Tibial artery (tissue), 4 donors: ENCODE results near the gene BABAM2.

ENCODE experiments used
- DNase-seq, 2 donors: peaks; one replicate each; pipeline ENCODE4 v3.0.0-alpha.2; 2019
- H3K27ac ChIP-seq, 2 donors: fragments of 200-600 bp; sonication (generic) in 1 of 2; 1 replicate in 1 of 2; 2 replicates in 1 of 2; pipeline ENCODE4 v1.5.1; 2018 to 2019; ENCODE audit warnings: mild to moderate bottlenecking in 1 of 2
- H3K27me3 ChIP-seq, 2 donors: fragments of 200-600 bp; sonication (generic) in 1 of 2; one replicate each; pipeline versions ENCODE4 v1.5.1 to v1.6.0; 2016 to 2019
- H3K36me3 ChIP-seq, 3 donors: fragments of 200-600 bp; sonication (generic) in 2 of 3; one replicate each; pipeline ENCODE4 v1.5.1; 2016 to 2019; ENCODE audit warnings: mild to moderate bottlenecking in 2 of 3
- H3K4me1 ChIP-seq, 4 donors: fragments of 200-600 bp; sonication (generic) in 2 of 4; 1 replicate in 3 of 4; 2 replicates in 1 of 4; pipeline ENCODE4 v1.5.1; 2016 to 2019
- H3K4me3 ChIP-seq, 2 donors: fragments of 200-600 bp; sonication (generic) in 1 of 2; 1 replicate in 1 of 2; 2 replicates in 1 of 2; pipeline ENCODE4 v1.5.1; 2018 to 2019; ENCODE audit warnings: mild to moderate bottlenecking in 2 of 2
- H3K9me3 ChIP-seq, 3 donors: fragments of 200-600 bp; sonication (generic) in 1 of 3; one replicate each; pipeline ENCODE4 v1.5.1; 2016 to 2019
- CTCF ChIP-seq, 2 experiments: fragments of 200-600 bp in 1 of 2; fragments of 450-650 bp in 1 of 2; IDR thresholded peaks; one replicate each; pipeline ENCODE4 v1.5.1; 2017 to 2019; ENCODE audit warnings: antibody characterized with exemption in 2 of 2, mild to moderate bottlenecking in 1 of 2, moderate library complexity in 1 of 2
- intact Hi-C: fragments of 100-400 bp; cut with DNase I; formaldehyde crosslinking; loops from one replicate; pipeline ENCODE4 v1.15.0; 2023; ENCODE audit warnings: low total_unique reads

Gene BABAM2

DNA sequence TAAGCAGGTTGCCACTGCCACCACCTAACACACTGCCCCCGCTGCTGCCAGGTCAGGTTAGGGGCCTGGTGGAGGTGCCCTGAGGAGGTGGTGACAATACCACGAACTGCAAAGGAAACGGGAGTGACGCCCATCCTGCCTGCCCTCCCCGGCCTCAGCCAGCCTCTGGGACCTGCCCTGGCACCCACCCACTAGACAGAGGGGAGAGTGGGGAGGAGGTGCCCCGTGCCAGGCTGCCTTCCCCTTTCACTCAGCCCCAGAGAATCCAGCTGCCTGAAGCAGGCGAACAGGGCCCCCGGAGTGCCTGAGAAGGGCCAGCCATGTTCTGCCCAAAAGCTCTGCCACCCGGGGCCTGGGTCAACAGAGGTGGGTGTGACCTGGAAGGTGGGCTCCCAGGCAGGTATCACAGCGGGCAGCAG lies 457.6 kb downstream of the BABAM2 start:
- no peak for TF ChIP-seq CTCF (IDR thresholded peaks at IDR 0.05)
- H3K27ac ChIP-seq, result peak overlapping the region; percentile 0 to 16
- intact Hi-C loops, result no loop called here
- DNase-seq, result peak in 1 of 2 donors; percentile 66
- H3K27me3 ChIP-seq, result no peaks in the 10 kb centered on the region
- H3K9me3 ChIP-seq, result no peaks in the 10 kb centered on the region
- H3K4me1 ChIP-seq, result peaks cover 0 to 26% (median 15%) of the 10 kb centered on the region in 4 donors
- no peaks in the 10 kb centered on the region for H3K36me3 ChIP-seq
- H3K4me3 ChIP-seq, result no peak overlapping the region

GRCh38 chr2:28348921-28349320 lies 458.4 kb downstream of the BABAM2 start:
- intact Hi-C loops, result no loop called here
- no peaks in the 10 kb centered on the region for H3K9me3 ChIP-seq
- H3K4me1 ChIP-seq, result peaks cover 0 to 19% (median 7%) of the 10 kb centered on the region in 4 donors
- H3K4me3 ChIP-seq, result no peak overlapping the region
- H3K27ac ChIP-seq, result no peak overlapping the region
- DNase-seq, result no peak
- H3K27me3 ChIP-seq, result no peaks in the 10 kb centered on the region
- no peak for TF ChIP-seq CTCF (IDR thresholded peaks at IDR 0.05)
- no peaks in the 10 kb centered on the region for H3K36me3 ChIP-seq

DNA sequence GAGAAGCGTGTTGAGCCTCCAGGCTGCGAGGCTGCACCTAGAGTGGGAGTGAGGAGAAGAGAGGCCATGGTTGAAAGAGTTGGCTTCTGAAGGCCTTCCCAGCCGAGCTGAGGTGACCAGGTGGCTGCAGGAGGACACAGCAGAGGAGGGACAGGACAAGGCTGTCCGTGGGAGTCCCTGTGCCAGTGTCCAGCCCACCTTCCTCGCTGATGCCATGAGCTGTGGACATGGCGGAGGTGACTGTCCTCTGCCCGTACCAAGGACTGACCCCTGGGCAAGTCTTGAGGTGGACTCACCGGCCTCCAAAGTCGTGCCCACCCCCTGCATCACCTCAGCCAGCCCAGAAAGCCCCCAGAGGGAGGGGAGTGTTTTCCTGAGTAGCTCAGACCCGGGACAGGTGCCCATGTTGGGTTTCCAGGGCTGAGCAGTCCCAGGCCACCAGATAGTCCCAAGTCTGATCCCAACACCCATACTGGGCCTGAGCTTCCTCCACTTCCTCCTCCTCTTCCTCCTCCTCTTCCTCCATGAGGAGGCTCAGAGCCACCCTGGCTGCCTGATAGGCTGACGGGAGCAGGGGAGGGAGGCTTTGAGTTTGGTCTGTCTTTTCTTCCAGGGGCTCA lies 459.1 kb downstream of the BABAM2 start:
- peak in 1 of 2 donors; percentile 55 for DNase-seq
- peaks cover 0 to 11% (median 1%) of the 10 kb centered on the region in 4 donors for H3K4me1 ChIP-seq
- TF ChIP-seq CTCF (IDR thresholded peaks at IDR 0.05), result no peak
- intact Hi-C loops, result no loop called here
- H3K9me3 ChIP-seq, result no peaks in the 10 kb centered on the region
- no peaks in the 10 kb centered on the region for H3K36me3 ChIP-seq
- H3K27me3 ChIP-seq, result no peaks in the 10 kb centered on the region
- H3K4me3 ChIP-seq, result no peak overlapping the region
- H3K27ac ChIP-seq, result no peak overlapping the region

DNA sequence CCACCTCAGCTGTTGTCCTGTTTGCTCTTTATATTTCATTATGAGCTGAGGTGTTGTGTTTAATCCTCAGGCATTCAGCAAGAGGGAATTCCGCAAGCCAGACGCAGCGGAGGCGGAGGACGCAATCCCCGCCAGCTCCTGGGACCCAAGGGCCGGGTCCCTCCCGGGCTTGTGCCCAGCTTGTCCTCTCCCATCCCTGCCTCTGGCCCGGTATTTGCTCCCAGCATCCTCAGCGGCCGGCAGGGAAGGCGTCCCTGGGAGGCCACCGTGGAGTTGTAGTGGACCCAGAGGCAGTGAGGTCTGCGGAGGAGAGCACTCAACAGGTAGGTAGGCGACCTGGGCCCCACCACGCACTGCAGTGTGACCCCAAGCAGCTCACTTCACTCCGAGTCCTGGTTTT lies 459.7 kb downstream of the BABAM2 start:
- no peaks in the 10 kb centered on the region for H3K27me3 ChIP-seq
- no peak for TF ChIP-seq CTCF (IDR thresholded peaks at IDR 0.05)
- no peak overlapping the region for H3K27ac ChIP-seq
- peak in 1 of 2 donors; percentile 52 for DNase-seq
- H3K4me3 ChIP-seq, result no peak overlapping the region
- intact Hi-C loops, result no loop called here
- H3K9me3 ChIP-seq, result no peaks in the 10 kb centered on the region
- no peaks in the 10 kb centered on the region for H3K36me3 ChIP-seq
- H3K4me1 ChIP-seq, result peaks cover 0 to 15% (median 1%) of the 10 kb centered on the region in 4 donors

- no peaks in the 10 kb centered on the region for H3K36me3 ChIP-seq
- no peak overlapping the region for H3K27ac ChIP-seq
- no peaks in the 10 kb centered on the region for H3K9me3 ChIP-seq
- no peaks in the 10 kb centered on the region for H3K27me3 ChIP-seq
- H3K4me3 ChIP-seq, result no peak overlapping the region
- peak in 1 of 2 donors; percentile 48 for DNase-seq
- TF ChIP-seq CTCF (IDR thresholded peaks at IDR 0.05), result no peak
- intact Hi-C loops, result no loop called here
- H3K4me1 ChIP-seq, result peaks cover 2 to 22% (median 8%) of the 10 kb centered on the region in 4 donors
Observed at GRCh38 chr2:28350791-28351285, 460.3 kb downstream of the BABAM2 start.
